Activated T-helper 1 cell treated with anti-CD3 and anti-CD28 coated beads, Interleukin-2, amount 50 U/mL, for 16 hours (primary cell): Measurements from ENCODE around the gene NLRP2B.
"Not testable (repeated sequence)": the region's sequence is repeated elsewhere in the genome, so short reads cannot be mapped to it uniquely, and the experiment has no call there.

ENCODE experiments used
- DNase-seq, 2 donors: peaks; one replicate each; pipeline ENCODE4 v3.0.0-alpha.2; 2020; ENCODE audit warnings: low read depth in 1 of 2, low spot score in 1 of 2

NLRP2B gene

DNA sequence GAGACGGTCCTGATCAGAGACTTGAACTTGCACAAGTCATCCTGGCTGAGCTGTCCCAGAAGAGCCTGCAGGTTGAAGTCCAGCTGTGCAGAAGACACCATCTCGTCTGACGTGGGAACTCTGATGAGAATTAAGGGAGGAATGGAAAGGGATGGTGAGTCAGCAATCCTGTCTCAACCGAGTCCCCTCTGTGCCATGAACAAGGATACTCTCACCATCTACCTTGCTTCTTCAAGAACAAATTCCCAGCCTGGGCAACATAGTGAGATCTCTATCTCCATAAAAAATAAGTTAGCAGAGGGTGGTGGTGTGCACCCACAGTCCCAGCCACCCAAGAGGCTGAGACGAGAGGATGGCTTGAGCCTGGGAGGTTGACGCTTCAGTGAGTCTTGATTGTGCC is at the start of gene NLRP2B:
TSS of gene NLRP2B (minus strand) at position 101 of the 400 bp plus-strand sequence.
- DNase-seq, result no peak

GRCh38 chrX:57725995-57726394 is 45.9 kb upstream of the NLRP2B start:
- not testable (repeated sequence) for DNase-seq

DNA sequence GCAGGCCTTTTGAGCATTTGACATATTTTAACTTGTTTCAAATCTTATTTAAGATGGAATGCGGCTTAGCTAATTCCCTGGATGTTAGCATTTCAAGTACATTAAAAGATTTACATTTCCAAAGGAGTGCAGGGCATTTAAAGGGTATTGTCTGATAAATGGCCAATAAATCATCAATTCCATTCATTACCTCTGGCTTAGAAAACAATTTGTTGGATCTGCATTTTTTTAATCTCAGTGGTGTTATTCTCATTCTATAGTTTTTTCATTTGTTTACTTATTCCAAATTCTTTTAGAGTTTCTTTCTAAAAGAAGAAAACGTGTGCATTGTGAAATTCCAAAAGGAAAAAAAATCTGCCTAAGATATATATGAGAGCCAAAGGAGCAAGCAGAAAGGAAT is 1.3 kb upstream of the NLRP2B start:
- no peak for DNase-seq

DNA sequence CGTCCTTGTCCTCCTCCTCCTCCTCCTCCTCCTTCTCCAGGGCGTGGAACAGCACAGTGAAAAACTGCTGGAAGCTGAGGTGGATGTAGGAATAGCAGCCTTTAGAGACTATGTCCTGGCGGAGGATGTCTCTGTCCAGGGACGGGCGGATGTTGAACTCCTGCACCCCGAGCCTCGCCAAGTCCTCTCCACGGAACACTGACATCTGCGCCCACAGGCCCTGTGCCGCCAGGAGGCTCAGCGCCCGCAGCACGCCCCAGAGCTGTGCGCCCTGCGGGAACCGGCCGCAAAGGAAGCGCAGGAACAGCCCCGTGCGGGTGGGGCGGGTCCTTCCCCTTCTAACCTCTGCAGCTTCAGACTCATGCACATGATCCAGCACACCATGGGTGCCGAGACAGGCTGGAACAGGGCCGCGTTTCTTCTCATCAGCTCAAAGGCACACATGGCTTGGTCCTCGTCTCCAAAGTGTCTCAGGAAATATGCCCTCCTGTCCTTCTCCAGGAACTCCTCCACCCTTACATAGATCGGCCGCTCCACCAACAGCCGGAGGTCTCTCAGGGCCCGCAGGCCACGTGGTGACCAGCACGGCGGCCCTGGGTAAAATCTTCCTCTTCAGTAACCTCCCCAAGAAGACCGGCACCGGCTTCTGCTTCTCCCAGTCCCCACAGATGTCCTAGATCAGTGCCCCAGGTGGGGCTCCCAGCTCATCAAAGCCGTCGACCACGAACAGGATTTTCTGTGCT is 1.2 kb downstream of the NLRP2B start:
- DNase-seq, result no peak

DNA sequence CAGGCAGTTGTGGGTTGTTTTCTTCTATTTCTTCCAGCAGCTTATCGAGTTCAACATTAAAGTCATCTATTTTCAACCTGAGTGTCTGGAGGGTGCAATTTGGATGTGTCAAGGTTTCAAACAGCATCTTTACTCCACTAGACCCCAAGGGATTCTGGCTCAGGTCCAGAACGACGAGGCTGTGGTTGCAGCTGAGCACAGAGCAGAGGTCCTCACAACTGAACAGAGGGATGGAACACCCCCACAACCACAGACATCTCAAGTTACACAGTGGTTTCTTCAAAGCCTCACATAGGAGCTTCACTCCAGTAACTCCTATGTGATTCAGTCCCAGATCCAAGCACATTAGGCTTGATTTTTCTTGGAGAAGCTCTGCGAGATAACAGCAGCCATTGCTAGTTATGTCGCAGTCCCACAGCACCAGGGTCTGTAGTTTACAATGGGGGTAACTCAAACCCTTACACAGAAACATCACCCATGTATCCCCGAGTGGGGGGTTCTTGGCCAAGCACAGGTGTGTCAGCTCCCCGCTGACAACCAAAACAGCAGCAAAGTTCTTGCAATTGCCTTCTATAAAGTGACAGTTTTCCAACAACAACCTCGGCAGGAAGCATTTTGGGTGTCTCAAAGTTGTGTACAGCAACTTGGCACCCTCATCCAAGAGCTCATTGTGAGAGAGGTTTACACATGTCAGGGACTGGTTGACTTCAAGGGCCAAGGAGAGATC is 2.8 kb downstream of the NLRP2B start:
- no peak for DNase-seq

DNA sequence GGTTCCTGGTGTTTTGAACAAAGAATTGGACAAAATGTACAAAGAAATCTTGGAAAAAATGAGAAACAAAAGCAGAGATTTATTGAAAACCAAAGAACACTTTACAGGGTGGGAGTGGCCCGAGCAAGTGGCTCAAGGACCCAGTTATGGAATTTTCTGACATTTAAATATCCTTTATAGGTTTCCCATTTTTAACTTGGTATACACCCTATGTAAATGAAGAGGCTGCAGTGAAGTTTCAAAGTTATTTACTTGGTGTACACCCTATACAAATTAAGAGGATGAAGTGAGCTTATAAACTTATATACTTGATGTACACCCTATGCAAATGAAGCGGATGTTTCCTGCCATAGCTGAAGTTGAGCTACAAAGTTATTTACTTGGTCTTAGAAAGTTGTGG is 4.7 kb downstream of the NLRP2B start:
- DNase-seq, result no peak

DNA sequence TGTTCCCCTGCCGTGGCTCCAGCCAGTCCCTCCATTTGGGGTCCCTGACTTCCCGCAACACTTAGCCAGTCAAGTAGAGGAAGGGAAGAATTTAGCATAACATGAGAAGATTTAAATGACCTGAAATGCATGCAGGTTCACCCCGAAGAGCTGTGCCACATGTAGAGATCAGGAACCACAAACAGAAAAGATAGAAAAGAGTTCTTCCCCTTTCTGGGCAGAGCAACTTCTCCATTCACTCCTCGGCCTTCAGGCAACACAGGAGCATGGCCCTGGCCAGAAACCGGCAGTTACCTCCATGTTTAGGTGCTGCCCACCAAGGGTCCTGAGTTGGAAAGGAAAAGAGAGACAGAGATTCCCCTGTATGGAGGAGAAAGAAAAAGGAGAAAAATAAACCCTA is 5.2 kb downstream of the NLRP2B start:
- DNase-seq, result no peak

DNA sequence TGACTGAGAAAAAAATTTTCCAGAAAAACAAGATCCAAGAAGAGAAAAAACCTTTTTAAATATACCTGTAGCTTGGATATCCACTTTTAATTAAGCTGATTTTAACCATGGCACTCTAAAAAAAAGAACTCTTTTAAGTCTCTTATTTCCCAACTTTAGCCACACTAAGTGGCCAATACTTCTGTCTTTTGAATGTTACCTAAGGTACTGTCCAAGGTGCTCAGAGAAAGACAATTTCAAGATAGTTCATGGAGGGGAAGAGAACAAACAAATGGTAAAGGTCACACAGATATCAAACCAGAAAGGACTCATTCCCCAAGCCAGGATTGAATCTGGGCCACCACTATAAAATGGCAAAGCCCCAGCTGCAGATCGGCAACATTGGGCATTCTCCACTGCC is 10.1 kb downstream of the NLRP2B start:
- no peak for DNase-seq

GRCh38 chrX:57667010-57667409 is 13.1 kb downstream of the NLRP2B start:
- DNase-seq, result no peak

DNA sequence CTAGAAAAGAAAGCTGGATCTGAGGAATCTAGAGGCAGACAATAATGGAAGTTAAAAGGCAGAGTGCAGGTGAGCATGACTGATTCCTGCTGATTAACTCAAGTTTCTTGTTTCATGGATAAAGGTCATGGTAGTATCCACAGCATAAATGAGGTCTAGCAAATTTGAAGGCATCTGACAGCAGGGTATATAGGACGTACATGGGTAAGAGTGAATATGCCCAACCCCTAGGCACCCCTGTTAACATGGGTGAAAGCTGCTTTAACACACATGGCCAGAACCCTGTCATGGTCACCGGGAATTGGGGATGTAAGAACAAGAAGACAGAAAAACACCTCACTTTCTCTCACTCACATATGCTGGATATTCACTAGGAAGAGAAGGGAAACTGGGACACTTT is 25.0 kb downstream of the NLRP2B start:
- DNase-seq, result no peak

- no peak for DNase-seq
Observed at GRCh38 chrX:57652705-57653104, 27.4 kb downstream of the NLRP2B start.

DNA sequence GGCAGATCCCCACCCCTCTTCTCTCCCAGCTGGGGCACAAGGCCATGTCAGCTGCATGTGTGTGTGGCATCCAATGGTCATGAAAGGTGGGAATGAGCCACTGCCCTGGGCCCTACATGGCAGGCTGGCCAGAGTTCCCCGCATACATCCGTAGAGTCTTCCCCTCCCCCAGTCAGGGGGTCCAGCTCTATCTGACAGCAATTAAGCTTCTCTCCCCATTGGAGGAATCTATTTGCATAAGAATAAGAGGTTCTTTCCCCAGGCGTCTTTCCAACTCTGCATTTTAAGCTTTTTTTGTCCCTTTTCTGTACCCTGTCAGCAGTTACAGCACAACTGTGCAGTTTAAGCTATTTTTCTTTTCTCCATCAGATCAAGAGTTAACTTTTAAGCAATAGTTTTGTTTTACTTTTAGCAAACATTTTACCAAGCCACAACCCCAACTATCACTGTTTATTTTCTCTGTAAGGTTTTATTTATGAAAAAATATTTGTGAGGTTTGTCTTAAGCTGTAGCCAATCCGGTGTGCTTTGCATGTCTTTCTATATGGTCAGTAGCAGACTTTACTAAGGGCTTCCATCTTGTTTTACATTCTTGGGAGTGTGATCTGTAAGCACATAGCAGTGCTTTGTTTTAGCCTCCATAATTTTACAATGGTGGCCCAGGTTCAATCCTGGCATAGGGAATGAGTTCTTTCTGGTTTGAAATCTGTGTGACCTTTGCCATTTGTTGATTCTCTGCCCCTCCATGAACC is 28.7 kb downstream of the NLRP2B start:
- DNase-seq, result no peak

GRCh38 chrX:57647020-57647419 is 33.0 kb downstream of the NLRP2B start:
- no peak for DNase-seq

DNA sequence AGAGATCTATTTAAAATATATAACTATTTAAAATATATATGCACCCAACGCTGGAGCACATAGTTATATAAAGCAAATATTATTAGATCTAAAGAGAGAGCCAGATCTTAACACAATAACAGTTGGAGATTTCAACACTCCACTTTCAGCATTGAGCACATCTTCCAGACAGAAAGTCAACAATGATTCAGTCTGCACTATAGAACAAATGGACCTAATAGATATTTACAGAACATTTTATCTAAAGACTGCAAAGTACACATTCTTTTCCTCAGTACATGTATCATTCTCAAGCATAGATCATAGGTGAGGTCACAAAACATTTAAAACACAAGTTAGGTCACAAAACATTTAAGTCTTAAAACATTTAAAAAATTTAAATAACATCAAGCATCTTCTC is 36.4 kb downstream of the NLRP2B start:
- no peak for DNase-seq

- DNase-seq, result no peak
Observed at GRCh38 chrX:57641338-57641737, 38.7 kb downstream of the NLRP2B start.

- DNase-seq, result no peak
Observed at GRCh38 chrX:57640674-57641016, 39.4 kb downstream of the NLRP2B start.

DNA sequence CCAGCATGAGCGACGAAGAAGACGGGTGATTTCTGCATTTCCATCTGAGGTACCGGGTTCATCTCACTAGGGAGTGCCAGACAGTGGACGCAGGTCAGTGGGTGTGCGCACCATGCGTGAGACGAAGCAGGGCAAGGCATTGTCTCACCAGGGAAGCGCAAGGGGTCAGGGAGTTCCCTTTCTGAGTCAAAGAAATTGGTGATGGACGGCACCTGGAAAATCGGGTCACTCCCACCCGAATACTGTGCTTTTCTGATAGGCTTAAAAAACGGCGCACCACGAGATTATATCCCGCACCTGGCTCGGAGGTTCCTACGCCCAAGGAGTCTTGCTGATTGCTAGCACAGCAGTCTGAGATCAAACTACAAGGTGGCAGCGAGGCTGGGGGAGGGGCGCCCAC is 50.6 kb downstream of the NLRP2B start:
- not testable (repeated sequence) for DNase-seq
